Lower lobe of right lung (tissue), 2 donors: ENCODE measurements around the gene TM6SF1. TPM values are rescaled to one million over a fixed set of nuclear protein-coding genes. Genes with fewer than 3 reads are reported as not detected.

Experiments used
- ATAC-seq, 2 donors: fragments of 200-7000 bp; cut with Tn5 transposase; one replicate each; pipeline ENCODE4 v1.9.1; 2020 to 2022; ENCODE audit warnings: mild to moderate bottlenecking in 2 of 2, moderate library complexity in 2 of 2
- DNase-seq: peaks from one replicate; pipeline ENCODE4 v3.0.0-alpha.2; 2020
- H3K27ac ChIP-seq: fragments of 200-600 bp; one replicate; pipeline ENCODE4 v1.8.0; 2022
- H3K27me3 ChIP-seq: fragments of 200-600 bp; one replicate; pipeline ENCODE4 v1.8.0; 2022; ENCODE audit warnings: low read depth
- H3K36me3 ChIP-seq: fragments of 200-600 bp; one replicate; pipeline ENCODE4 v1.8.0; 2022; ENCODE audit warnings: mild to moderate bottlenecking
- H3K4me1 ChIP-seq: fragments of 200-600 bp; one replicate; pipeline ENCODE4 v1.8.0; 2022
- H3K4me3 ChIP-seq: fragments of 200-600 bp; one replicate; pipeline ENCODE4 v1.8.0; 2022; ENCODE audit warnings: mild to moderate bottlenecking
- H3K9me3 ChIP-seq: fragments of 200-600 bp; one replicate; pipeline ENCODE4 v1.8.0; 2022
- CTCF ChIP-seq: fragments of 200-600 bp; IDR thresholded peaks from one replicate; pipeline ENCODE4 v1.8.0; 2022; ENCODE audit warnings: antibody characterized with exemption, mild to moderate bottlenecking
- intact Hi-C: fragments of 100-400 bp; cut with DNase I; formaldehyde crosslinking; loops from one replicate; pipeline ENCODE4 v1.11.0; 2022
- total RNA-seq: library from RNA; stranded (reverse); fragmentation: NEBNext Ultra II Directional; extraction: Animal tissue kit (Norgen Biotek cat#: 25700); gene quantifications from one replicate; pipeline ENCODE4 v1.2.1, GENCODE V29; 2021
- donor health status: DM: no; HTN: yes; CAD: no; lungs with severe emphysema.

The TM6SF1 gene
- total RNA-seq, 1 donor from 2014 or later = 31.2 TPM

- no peak for TF ChIP-seq CTCF
- peak; percentile 34 to 37 for ATAC-seq
Measured at GRCh38 chr15:83113881-83114674, 6.6 kb downstream of the TM6SF1 start.

DNA sequence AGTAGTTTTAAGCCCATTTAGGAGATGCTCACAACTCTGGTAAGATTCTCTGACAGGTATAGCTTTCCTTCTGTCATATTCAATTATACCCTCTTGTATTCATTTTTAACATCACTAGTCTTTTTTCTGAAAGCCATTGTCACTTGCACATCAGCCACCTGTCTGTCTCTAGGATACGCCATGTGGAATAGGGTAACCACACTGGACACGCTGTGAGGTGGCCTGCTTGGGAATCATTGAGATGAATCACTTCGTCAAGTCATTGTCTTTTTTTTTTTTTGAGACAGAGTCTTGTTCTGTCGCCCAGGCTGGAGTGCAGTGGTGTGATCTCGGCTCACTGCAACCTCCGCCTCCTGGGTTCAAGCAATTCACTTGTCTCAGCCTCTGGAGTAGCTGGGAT lies 7.4 kb downstream of the TM6SF1 start:
- DNase-seq (no peak), ATAC-seq (no peak)
- H3K36me3 ChIP-seq = peaks cover 33% of the 10 kb centered on the region
- peaks cover 29% of the 10 kb centered on the region for H3K4me1 ChIP-seq
- TF ChIP-seq CTCF = no peak
- no peaks in the 10 kb centered on the region for H3K9me3 ChIP-seq
- no peak overlapping the region for H3K4me3 ChIP-seq
- intact Hi-C loops = no loop called here
- no peaks in the 10 kb centered on the region for H3K27me3 ChIP-seq
- H3K27ac ChIP-seq = no peak overlapping the region

More at GRCh38 chr15:83113881-83114674, 6.6 kb downstream of the TM6SF1 start:
- peaks cover 37% of the 10 kb centered on the region for H3K4me1 ChIP-seq
- H3K9me3 ChIP-seq = no peaks in the 10 kb centered on the region
- H3K27me3 ChIP-seq = no peaks in the 10 kb centered on the region
- H3K27ac ChIP-seq = peak overlapping the region; percentile 56
- H3K4me3 ChIP-seq = no peak overlapping the region
- peaks cover 25% of the 10 kb centered on the region for H3K36me3 ChIP-seq
- intact Hi-C loops = no loop called here
- no peak for DNase-seq

DNA sequence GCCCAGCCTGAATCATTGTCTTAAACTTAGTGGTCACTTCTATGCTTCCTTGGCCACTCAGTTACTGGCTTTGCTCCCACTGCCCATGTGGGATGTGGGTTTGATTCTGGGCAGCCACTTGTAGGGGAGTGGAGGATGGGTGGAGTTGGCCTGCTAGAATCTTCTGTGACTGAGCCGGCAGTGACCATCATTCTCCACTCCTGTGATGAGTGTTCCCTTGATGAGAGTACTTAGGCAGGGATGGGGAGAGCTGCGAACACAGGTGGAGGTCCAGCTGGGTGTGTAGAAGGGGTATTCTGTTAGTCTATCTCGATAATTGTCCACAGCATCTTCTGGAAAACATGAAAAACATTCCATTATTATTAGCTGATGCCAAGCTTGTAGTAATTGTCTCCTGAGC lies 8.0 kb downstream of the TM6SF1 start:
- no peak overlapping the region for H3K4me3 ChIP-seq
- no peak overlapping the region for H3K27ac ChIP-seq
- H3K27me3 ChIP-seq = no peaks in the 10 kb centered on the region
- peaks cover 24% of the 10 kb centered on the region for H3K4me1 ChIP-seq
- H3K36me3 ChIP-seq = peaks cover 39% of the 10 kb centered on the region
- DNase-seq = no peak
- intact Hi-C loops = no loop called here
- no peaks in the 10 kb centered on the region for H3K9me3 ChIP-seq
- TF ChIP-seq CTCF = no peak
- no peak for ATAC-seq

- no peak for TF ChIP-seq CTCF
- H3K4me3 ChIP-seq = no peak overlapping the region
- ATAC-seq = no peak
- DNase-seq = no peak
- peaks cover 19% of the 10 kb centered on the region for H3K4me1 ChIP-seq
- no peaks in the 10 kb centered on the region for H3K9me3 ChIP-seq
- intact Hi-C loops = no loop called here
- H3K27me3 ChIP-seq = no peaks in the 10 kb centered on the region
- H3K36me3 ChIP-seq = peaks cover 41% of the 10 kb centered on the region
- no peak overlapping the region for H3K27ac ChIP-seq
Measured at GRCh38 chr15:83115831-83116565, 8.6 kb downstream of the TM6SF1 start.

DNA sequence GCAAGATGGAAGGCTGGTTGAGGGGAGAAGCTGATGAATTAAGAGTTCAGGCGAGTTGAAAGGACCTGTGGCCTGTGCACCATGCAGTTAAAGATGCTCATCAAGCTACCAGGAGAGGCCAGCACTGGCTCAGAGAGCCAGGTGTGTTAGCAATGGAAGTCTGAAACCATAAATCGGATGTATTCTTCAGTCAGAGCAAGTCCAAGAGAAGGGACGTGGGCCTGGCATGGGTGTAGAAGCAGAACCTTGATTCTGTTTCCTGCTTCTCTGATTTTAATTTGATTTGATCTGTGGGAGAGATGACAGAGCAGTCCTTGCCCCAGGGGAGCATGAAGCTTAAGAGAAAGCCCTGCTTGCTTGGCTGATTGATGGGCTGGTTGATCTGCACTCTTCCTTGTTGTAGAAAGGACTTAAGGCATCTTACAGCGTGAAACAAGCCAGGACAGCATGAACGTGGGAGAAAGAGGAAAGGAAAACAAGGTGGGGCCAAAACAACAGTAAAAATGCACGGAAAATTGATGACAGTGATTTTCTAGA lies 10.9 kb downstream of the TM6SF1 start:
- no peak for DNase-seq
- H3K36me3 ChIP-seq = peaks cover 51% of the 10 kb centered on the region
- intact Hi-C loops = no loop called here
- no peak overlapping the region for H3K27ac ChIP-seq
- H3K4me1 ChIP-seq = peaks cover 14% of the 10 kb centered on the region
- H3K9me3 ChIP-seq = no peaks in the 10 kb centered on the region
- H3K27me3 ChIP-seq = no peaks in the 10 kb centered on the region
- no peak overlapping the region for H3K4me3 ChIP-seq
- TF ChIP-seq CTCF = no peak
- ATAC-seq = no peak
